ENCODE results near the gene TREH. TPM values are rescaled to one million over a fixed set of nuclear protein-coding genes. Genes with fewer than 3 reads are reported as not detected.

The TREH gene
- total RNA-seq, 1 experiment from 2014 or later = not detected

DNA sequence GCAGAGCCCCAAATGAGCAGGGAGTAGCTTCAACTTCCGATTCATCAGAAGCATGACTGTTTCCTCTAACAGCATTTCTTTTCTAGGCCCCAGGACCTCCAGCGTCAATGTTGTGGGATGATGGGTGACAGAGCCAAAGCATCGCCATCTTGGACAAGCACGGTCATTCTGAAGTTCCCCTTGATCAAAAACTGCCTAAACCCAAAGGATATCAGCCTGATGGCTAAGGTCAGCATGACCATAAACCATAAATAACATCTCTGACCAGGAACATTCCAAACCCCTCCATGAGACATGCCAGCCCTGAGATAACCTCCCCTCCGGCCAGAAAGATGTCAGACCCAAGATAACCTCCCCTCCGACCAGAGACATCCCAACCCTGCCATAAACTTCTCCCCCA is 28.8 kb upstream of the TREH start:
- Histone ChIP-seq H2AFZ (ENCODE audit: low read length) (no peak overlapping the region), H3K9me3 (ENCODE audit: control insufficient read depth, low read depth, low read length) (no peaks in the 10 kb centered on the region), H2AK5ac (ENCODE audit: insufficient read length, low read length) (no peak overlapping the region), H3K56ac (ENCODE audit: insufficient read length, low read depth, low read length) (no peak overlapping the region), H2BK120ac (ENCODE audit: low read depth, low read length, poor library complexity, severe bottlenecking) (no peak overlapping the region), H2BK12ac (ENCODE audit: insufficient read length, low read depth, low read length) (no peak overlapping the region), H3K27me3 (ENCODE audit: insufficient read depth, low read length) (no peaks in the 10 kb centered on the region), H3K18ac (ENCODE audit: insufficient read length, low read depth, low read length) (no peak overlapping the region), H3K9ac (ENCODE audit: extremely low read depth, insufficient read length, low read length) (no peak overlapping the region), H4K20me1 (ENCODE audit: control insufficient read depth, insufficient read depth, insufficient read length) (no peaks in the 10 kb centered on the region), H3K79me2 (ENCODE audit: insufficient read depth, low read length) (no peaks in the 10 kb centered on the region), H3K23me2 (ENCODE audit: insufficient read length, low read depth, low read length, poor library complexity, severe bottlenecking) (no peaks in the 10 kb centered on the region), H3K79me1 (ENCODE audit: insufficient read depth, low read depth, low read length, poor library complexity, severe bottlenecking) (no peaks in the 10 kb centered on the region), H3K4me2 (ENCODE audit: insufficient read depth, insufficient read length, low read length) (no peak overlapping the region), H3K4me1 (ENCODE audit: insufficient read depth, low read length) (no peaks in the 10 kb centered on the region; the same call in 1 of the 2 replicates), H2BK20ac (ENCODE audit: low read depth, low read length, poor library complexity, severe bottlenecking) (no peak overlapping the region), H3T11ph (ENCODE audit: low read length) (no peak overlapping the region), H3K27ac (ENCODE audit: insufficient read length, low read depth, low read length) (no peak overlapping the region), H3K14ac (ENCODE audit: insufficient read depth, low read length) (no peak overlapping the region), H3K23ac (ENCODE audit: insufficient read length, low read depth, low read length) (no peak overlapping the region), H2BK15ac (ENCODE audit: low read depth, low read length) (no peak overlapping the region), H4K91ac (ENCODE audit: insufficient read length, low read depth, low read length) (no peak overlapping the region), H4K5ac (ENCODE audit: insufficient read length, low read depth, low read length) (no peak overlapping the region), H2BK5ac (ENCODE audit: insufficient read length, low read length) (no peak overlapping the region), H3K4ac (ENCODE audit: low read depth, low read length) (no peak overlapping the region), H4K8ac (replicated peaks; ENCODE audit: insufficient read length, low read depth, low read length) (no peak overlapping the region)
- H3K27ac Mint-ChIP-seq = no peak overlapping the region
- DNase-seq = no peak
- no peaks in the 10 kb centered on the region; the same call in 1 of the 2 replicates for H3K27me3 Mint-ChIP-seq (ENCODE audit: low read depth)
- H3K4me1 Mint-ChIP-seq = peaks cover 13 to 18% of the 10 kb centered on the region in 2 experiments
- WGBS (ENCODE audit: extremely low coverage, insufficient read length, low lambda C conversion rate) = no CpG with 5 or more reads among the region's 6 CpGs
- H3K4me3 Mint-ChIP-seq = no peak overlapping the region
- TF ChIP-seq, protein P1, sequence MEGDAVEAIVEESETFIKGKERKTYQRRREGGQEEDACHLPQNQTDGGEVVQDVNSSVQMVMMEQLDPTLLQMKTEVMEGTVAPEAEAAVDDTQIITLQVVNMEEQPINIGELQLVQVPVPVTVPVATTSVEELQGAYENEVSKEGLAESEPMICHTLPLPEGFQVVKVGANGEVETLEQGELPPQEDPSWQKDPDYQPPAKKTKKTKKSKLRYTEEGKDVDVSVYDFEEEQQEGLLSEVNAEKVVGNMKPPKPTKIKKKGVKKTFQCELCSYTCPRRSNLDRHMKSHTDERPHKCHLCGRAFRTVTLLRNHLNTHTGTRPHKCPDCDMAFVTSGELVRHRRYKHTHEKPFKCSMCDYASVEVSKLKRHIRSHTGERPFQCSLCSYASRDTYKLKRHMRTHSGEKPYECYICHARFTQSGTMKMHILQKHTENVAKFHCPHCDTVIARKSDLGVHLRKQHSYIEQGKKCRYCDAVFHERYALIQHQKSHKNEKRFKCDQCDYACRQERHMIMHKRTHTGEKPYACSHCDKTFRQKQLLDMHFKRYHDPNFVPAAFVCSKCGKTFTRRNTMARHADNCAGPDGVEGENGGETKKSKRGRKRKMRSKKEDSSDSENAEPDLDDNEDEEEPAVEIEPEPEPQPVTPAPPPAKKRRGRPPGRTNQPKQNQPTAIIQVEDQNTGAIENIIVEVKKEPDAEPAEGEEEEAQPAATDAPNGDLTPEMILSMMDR (conservative IDR thresholded peaks at IDR 0.05) = no peak
- H3K9me3 Mint-ChIP-seq = peaks cover 4 to 7% of the 10 kb centered on the region in 2 experiments; a peak in 4 of 5 replicates
- H3K36me3 Mint-ChIP-seq (ENCODE audit: insufficient read depth in 1 of 3, low read depth in 3 of 3) = peaks cover 0 to 20% (median 6%) of the 10 kb centered on the region in 3 experiments; a peak in 5 of 7 replicates

Measured in H9 (cell line).